K562 (cell line): ENCODE measurements around the gene TNFRSF6B. TPM values are rescaled to one million over a fixed set of nuclear protein-coding genes. Genes with fewer than 3 reads are reported as not detected.

Experiments
- ATAC-seq: fragments of 200-7000 bp; cut with Tn5 transposase; 3 replicates; pipeline ENCODE4 v1.9.1; 2020; ENCODE audit warnings: moderate library complexity
- BruUV-seq: library from RNA; stranded (reverse); fragments of 400-500 nt; replicated peaks from 2 replicates; lab custom pipeline; 2021; lab: Mats Ljungman, UMichigan
- CTCF ChIA-PET: fragments of 300-600 bp; formaldehyde crosslinking; extraction: SDS; loops from one replicate; lab custom pipeline; 2021; ENCODE audit warnings: low intra/inter-chr PET ratio; lab: Yijun Ruan, JAX
- POLR2A ChIA-PET: fragments of 300-600, 350-650 bp; sonication (Branson Sonifier 250); formaldehyde crosslinking; extraction: SDS; loops from one replicate; lab custom pipeline; 2021; ENCODE audit warnings: antibody characterized with exemption, inconsistent platforms; lab: Yijun Ruan, JAX
- DNase-seq, 4 experiments: peaks; one replicate each; pipeline versions ENCODE4 v3.0.0 to v3.0.0-alpha.2; 2011 to 2018; ENCODE audit warnings: low spot score in 3 of 4, mixed read lengths in 3 of 4; ENCODE audit errors: extremely low read depth in 1 of 4
- FAIRE-seq: peaks from 2 replicates; lab custom pipeline; 2011; peaks lifted over from hg19 to GRCh38; lab: Jason Lieb, UNC
- H2AFZ ChIP-seq: 2 replicates; pipeline ENCODE4 v1.6.0; 2011; ENCODE audit warnings: low read depth, low read length, control low read depth, inconsistent platforms
- H3K27ac ChIP-seq: fragments of 200-600 bp; 3 replicates; pipeline ENCODE4 v1.8.0; 2011; ENCODE audit warnings: low read depth, mild to moderate bottlenecking, control low read depth, inconsistent platforms, low read length, moderate library complexity, mixed read lengths; ENCODE audit errors: extremely low read depth
- H3K27me3 ChIP-seq, 2 experiments: fragments of 300-600 bp in 1 of 2; 2 replicates in 1 of 2; 3 replicates in 1 of 2; pipeline versions ENCODE4 v1.6.0 to v1.8.0; 2011; ENCODE audit warnings: inconsistent platforms in 2 of 2, low read length in 2 of 2, mild to moderate bottlenecking in 1 of 2, mixed read lengths in 1 of 2, moderate library complexity in 1 of 2; ENCODE audit not compliant: control insufficient read depth in 2 of 2, insufficient read depth in 2 of 2
- H3K36me3 ChIP-seq: fragments of 300-600 bp; 3 replicates; pipeline ENCODE4 v1.8.0; 2011; ENCODE audit warnings: mild to moderate bottlenecking, low read length, inconsistent platforms; ENCODE audit not compliant: control insufficient read depth, insufficient read depth
- H3K4me1 ChIP-seq, 2 experiments: fragments of 200-600 bp in 1 of 2; replicated peaks in 1 of 2; 2 replicates in 1 of 2; 3 replicates in 1 of 2; pipeline versions ENCODE4 v1.5.1 to v1.8.0; 2011; ENCODE audit warnings: inconsistent platforms in 2 of 2, low read length in 2 of 2, mild to moderate bottlenecking in 1 of 2, mixed read lengths in 1 of 2, moderate library complexity in 1 of 2; ENCODE audit not compliant: control insufficient read depth in 2 of 2, insufficient read depth in 2 of 2
- H3K4me2 ChIP-seq: 2 replicates; pipeline ENCODE4 v1.6.1; 2011; ENCODE audit warnings: low read length, control low read depth, inconsistent platforms, mixed read lengths; ENCODE audit not compliant: insufficient read depth
- H3K4me3 ChIP-seq: fragments of 200-600 bp; sonication (generic), shearing (Covaris generic); 2 replicates; pipeline ENCODE4 v1.5.1; 2016; ENCODE audit warnings: control low read depth, inconsistent platforms
- H3K79me2 ChIP-seq: fragments of 200-600 bp; 3 replicates; pipeline ENCODE4 v1.8.0; 2011; ENCODE audit warnings: low read length, inconsistent platforms; ENCODE audit not compliant: control insufficient read depth, insufficient read depth
- H3K9ac ChIP-seq, 2 experiments: 2 replicates each; pipeline versions ENCODE4 v1.6.0 to v1.6.1; 2011; ENCODE audit warnings: low read depth in 2 of 2, low read length in 2 of 2, control low read depth in 1 of 2, inconsistent platforms in 1 of 2, mild to moderate bottlenecking in 1 of 2, mixed read lengths in 1 of 2; ENCODE audit not compliant: insufficient read depth in 1 of 2
- H3K9me1 ChIP-seq: one replicate; pipeline ENCODE4 v1.6.0; 2011; ENCODE audit warnings: inconsistent platforms, mild to moderate bottlenecking, low read length, moderate library complexity; ENCODE audit not compliant: control insufficient read depth, insufficient read depth
- H3K9me3 ChIP-seq: replicated peaks from 2 replicates; pipeline ENCODE4 v1.5.1; 2011; ENCODE audit warnings: low read depth, low read length, inconsistent platforms; ENCODE audit not compliant: control insufficient read depth, insufficient read depth
- H4K20me1 ChIP-seq: replicated peaks from 2 replicates; pipeline ENCODE4 v1.6.1; 2011; ENCODE audit warnings: low read length, inconsistent platforms, mixed read lengths; ENCODE audit not compliant: control insufficient read depth, insufficient read depth
- CREBBP ChIP-seq: IDR thresholded peaks from one replicate; pipeline ENCODE4 v1.6.1; 2012; ENCODE audit warnings: low read depth, mild to moderate bottlenecking, control low read depth, inconsistent platforms, low read length
- ESRRB ChIP-seq: fragments of 250-450 bp; sonication (Bioruptor Pico); IDR thresholded peaks from 2 replicates; pipeline ENCODE4 v1.5.0; 2020; ENCODE audit warnings: mild to moderate bottlenecking, moderate library complexity, borderline replicate concordance
- ETS1 ChIP-seq: conservative IDR thresholded peaks from 2 replicates; pipeline ENCODE4 v1.6.1; 2011; ENCODE audit warnings: low read depth, mild to moderate bottlenecking, low read length; ENCODE audit not compliant: control insufficient read depth
- MXI1 ChIP-seq: IDR thresholded peaks from 2 replicates; pipeline ENCODE4 v1.6.1; 2011; ENCODE audit warnings: low read depth, mild to moderate bottlenecking, improper control_type of control experiment, low read length
- NFATC3 ChIP-seq: fragments of 450-650 bp; IDR thresholded peaks from 2 replicates; pipeline ENCODE4 v1.6.1; 2017; ENCODE audit warnings: mild to moderate bottlenecking
- PCBP1 ChIP-seq: fragments of 200-400 bp; formaldehyde crosslinking; IDR thresholded peaks from 2 replicates; pipeline ENCODE4 v1.6.1; 2018; ENCODE audit warnings: mild to moderate bottlenecking, low read depth, low read length; ENCODE audit not compliant: poor library complexity, severe bottlenecking
- POLR2A ChIP-seq: fragments of 450-650 bp; conservative IDR thresholded peaks from 2 replicates; pipeline ENCODE4 v1.6.1; 2016
- RBM22 ChIP-seq: fragments of 200-400 bp; formaldehyde crosslinking; IDR thresholded peaks from 2 replicates; pipeline ENCODE4 v1.6.1; 2018; ENCODE audit warnings: low read length, low read depth; ENCODE audit not compliant: poor library complexity, severe bottlenecking
- ZNF449 ChIP-seq: fragments of 250-450 bp; sonication (Bioruptor Pico); IDR thresholded peaks from 2 replicates; pipeline ENCODE4 v1.8.0; 2022; ENCODE audit warnings: moderate library complexity, mild to moderate bottlenecking, inconsistent platforms
- WGBS: fragments of 100-300 bp; shearing (Covaris generic); methylation state at CpG from one replicate; pipeline ENCODE4 v1.1.6; 2016; ENCODE audit warnings: low coverage, mixed read lengths; ENCODE audit not compliant: insufficient coverage; ENCODE audit errors: missing lambda C conversion rate; 5-methylcytosine and 5-hydroxymethylcytosine counted together
- in situ Hi-C: fragments of 300-500 bp; cut with MboI; formaldehyde crosslinking; loops from 4 replicates; pipeline ENCODE4 v1.15.0; 2018; ENCODE audit warnings: inconsistent platforms, mixed read lengths
- intact Hi-C: fragments of 100-400 bp; cut with micrococcal nuclease; formaldehyde crosslinking; loops from 2 replicates; pipeline ENCODE4 v1.14.2; 2022
- polyA plus RNA-seq, 8 experiments: library from polyadenylated mRNA; depleted of rRNA in 4 of 8; stranded (reverse) in 5 of 8; unstranded in 3 of 8; fragments of >200 nt; fragmentation: Nextera tagmentation in 2 of 8; fragmentation: Illumina TruSeq in 1 of 8; extraction: Ambion mirVana in 2 of 8; extraction: Trizol in 1 of 8; gene quantifications; 2 replicates each; pipeline versions ENCODE4 v1.2.1 to v1.2.3, GENCODE V29; 2011 to 2014; ENCODE audit warnings: inconsistent platforms in 1 of 8, missing spikeins in 1 of 8
- total RNA-seq, 7 experiments: library from RNA; depleted of rRNA in 6 of 7; stranded (reverse); fragments of >200 nt in 6 of 7; fragmentation: Illumina TruSeq in 2 of 7; extraction: Trizol in 2 of 7; gene quantifications; 2 replicates each; pipeline versions ENCODE4 v1.2.1 to v1.2.3, GENCODE V29; 2011 to 2021; ENCODE audit warnings: low replicate concordance in 1 of 7

TNFRSF6B gene
- total and polyA plus RNA-seq, 9 of the 15 experiments (the other 6 are each of a cell fraction or from before 2014, with no cell fraction given) = 0.10 to 3.5 (median 0.32) TPM; not detected in 6

GRCh38 chr20:63693733-63694583 is 2.5 kb upstream of the TNFRSF6B start:
- no peaks in the 10 kb centered on the region; the same call in 1 of the 2 replicates for H4K20me1 ChIP-seq
- intact Hi-C loops (no loop called here), in situ Hi-C loops (no loop called here)
- 0 out of 4 replicates have a peak overlapping the region, but pooled peaks of 1 of the 2 experiments have one; percentile 17 for H3K9ac ChIP-seq
- ChIA-PET CTCF (interaction anchor here (0.6 kb wide), 1 partner anchor 127 kb away, joined by 3 read pairs; no protein-coding TSS in a partner anchor), POLR2A (no interaction called here)
- no peak overlapping the region for H2AFZ ChIP-seq
- DNase-seq = no peak
- TF ChIP-seq PCBP1 (peak; percentile 6), POLR2A (peak; percentile 53), ZNF449 (CRISPR knock-in tag) (no peak), ESRRB (CRISPR knock-in tag) (no peak), RBM22 (peak; percentile 43), MXI1 (no peak), ETS1 (0 out of 2 replicates have a peak, but pooled peaks have one; percentile 12), CREBBP (no peak), NFATC3 (no peak)
- 94% methylated on average over 18 of the region's 21 CpGs for WGBS
- H3K36me3 ChIP-seq = peaks cover 37% of the 10 kb centered on the region; the same call in 2 of the 3 replicates
- H3K27ac ChIP-seq = no peak overlapping the region
- H3K4me2 ChIP-seq = no peak overlapping the region
- ATAC-seq = no peak
- H3K4me1 ChIP-seq = peaks cover 2 to 74% of the 10 kb centered on the region in 2 experiments; a peak in 3 of 5 replicates
- no peaks in the 10 kb centered on the region for H3K79me2 ChIP-seq
- no peaks in the 10 kb centered on the region for H3K9me3 ChIP-seq
- H3K9me1 ChIP-seq = no peaks in the 10 kb centered on the region
- BruUV-seq = no TSS peak
- no peak for FAIRE-seq
- no peak overlapping the region for H3K4me3 ChIP-seq
- H3K27me3 ChIP-seq = no peaks in the 10 kb centered on the region
